GM12874 (cell line): Measurements from ENCODE around the gene DDX20.

Experiments used
- CTCF ChIP-seq: IDR thresholded peaks from 2 replicates; pipeline ENCODE4 v1.5.1; 2011; ENCODE audit warnings: low read depth, mild to moderate bottlenecking, control low read depth, low read length, moderate library complexity; ENCODE audit not compliant: insufficient read depth

The DDX20 gene

GRCh38 chr1:111719674-111720132 is 36.0 kb upstream of the DDX20 start:
- TF ChIP-seq CTCF = no peak

- no peak for TF ChIP-seq CTCF
Observed at GRCh38 chr1:111720274-111720976, 35.3 kb upstream of the DDX20 start.

- TF ChIP-seq CTCF = no peak
Observed at GRCh38 chr1:111720977-111721786, 34.5 kb upstream of the DDX20 start.

GRCh38 chr1:111723091-111723806 is 32.5 kb upstream of the DDX20 start:
- TF ChIP-seq CTCF = no peak

- TF ChIP-seq CTCF = no peak
Observed at GRCh38 chr1:111723871-111724270, 31.8 kb upstream of the DDX20 start.

- TF ChIP-seq CTCF = no peak
Observed at GRCh38 chr1:111725192-111725591, 30.5 kb upstream of the DDX20 start.

- no peak for TF ChIP-seq CTCF
Observed at GRCh38 chr1:111727056-111727455, 28.6 kb upstream of the DDX20 start.
